HCT116 (cell line): ENCODE results near the gene BCL11A. TPM values are rescaled to one million over a fixed set of nuclear protein-coding genes. Genes with fewer than 3 reads are reported as not detected.

Experiments used
- ATAC-seq: fragments of 200-7000 bp; cut with Tn5 transposase; 2 replicates; pipeline ENCODE4 v1.9.1; 2020; ENCODE audit warnings: mild to moderate bottlenecking, moderate library complexity
- BruUV-seq: library from RNA; stranded (reverse); fragments of 400-500 nt; replicated peaks from 2 replicates; lab custom pipeline; 2021; lab: Mats Ljungman, UMichigan
- CTCF ChIA-PET: fragments of 300-600 bp; sonication (Branson Sonifier 250); formaldehyde crosslinking; loops from one replicate; lab custom pipeline; 2021; ENCODE audit warnings: antibody characterized with exemption; lab: Charles Lee
- POLR2A ChIA-PET: fragments of 300-600, 350-600 bp; sonication (Branson Sonifier 250); formaldehyde crosslinking; loops from one replicate; lab custom pipeline; 2021; ENCODE audit warnings: antibody characterized with exemption; lab: Charles Lee
- RAD21 ChIA-PET, 2 experiments: fragments of 300-600 bp; sonication (Branson Sonifier 250); formaldehyde crosslinking; loops; one replicate each; lab custom pipeline; 2023; ENCODE audit warnings: low total read pairs in 2 of 2; ENCODE audit not compliant: uncharacterized antibody in 2 of 2, unreplicated experiment in 2 of 2, low non-redundant PET in 1 of 2; lab: Charles Lee
- DNase-seq: peaks from one replicate; pipeline ENCODE4 v3.0.0-alpha.2; 2010; ENCODE audit warnings: low read depth, low spot score
- H2AFZ ChIP-seq: fragments of 200-600 bp; shearing (Covaris generic), sonication (generic); 2 replicates; pipeline ENCODE4 v1.6.1; 2017; ENCODE audit warnings: low read depth, mixed run types, mixed read lengths, antibody characterized with exemption, low read length; ENCODE audit not compliant: poor library complexity, severe bottlenecking
- H3K27ac ChIP-seq: 2 replicates; pipeline ENCODE4 v1.5.1; 2012; ENCODE audit warnings: low read depth, low read length
- H3K27me3 ChIP-seq: fragments of 200-600 bp; sonication (generic); 2 replicates; pipeline ENCODE4 v1.6.1; 2016; ENCODE audit warnings: mixed run types, low read length, mixed read lengths; ENCODE audit not compliant: insufficient read depth
- H3K36me3 ChIP-seq, 2 experiments: fragments of 200-500 bp in 1 of 2; fragments of 200-600 bp in 1 of 2; sonication (Bioruptor generic) in 1 of 2; sonication (generic) in 1 of 2; 2 replicates each; pipeline versions ENCODE4 v1.5.1 to v1.6.1; 2014 to 2016; ENCODE audit warnings: low read length in 2 of 2, inconsistent platforms in 1 of 2, mixed read lengths in 1 of 2, mixed run types in 1 of 2; ENCODE audit not compliant: insufficient read depth in 2 of 2, control insufficient read depth in 1 of 2
- H3K4me1 ChIP-seq, 2 experiments: fragments of 200-600 bp in 1 of 2; sonication (generic) in 1 of 2; 2 replicates each; pipeline versions ENCODE4 v1.5.1 to v1.6.1; 2012 to 2017; ENCODE audit warnings: low read length in 2 of 2, inconsistent platforms in 1 of 2, mild to moderate bottlenecking in 1 of 2, mixed read lengths in 1 of 2, mixed run types in 1 of 2, moderate library complexity in 1 of 2; ENCODE audit not compliant: insufficient read depth in 2 of 2, control insufficient read depth in 1 of 2
- H3K4me2 ChIP-seq: fragments of 200-600 bp; sonication (generic); 2 replicates; pipeline ENCODE4 v1.6.1; 2017; ENCODE audit warnings: mixed run types, low read length, mixed read lengths
- H3K4me3 ChIP-seq, 2 experiments: fragments of 200-600 bp in 1 of 2; sonication (generic) in 1 of 2; replicated peaks in 1 of 2; 2 replicates each; pipeline ENCODE4 v1.5.1; 2011 to 2016; ENCODE audit warnings: low read length in 2 of 2, control low read depth in 1 of 2, low read depth in 1 of 2, mild to moderate bottlenecking in 1 of 2, mixed read lengths in 1 of 2, mixed run types in 1 of 2
- H3K79me2 ChIP-seq: fragments of 200-600 bp; sonication (generic); 2 replicates; pipeline ENCODE4 v1.6.1; 2017; ENCODE audit warnings: mild to moderate bottlenecking, mixed run types, low read length, moderate library complexity, mixed read lengths; ENCODE audit not compliant: insufficient read depth
- H3K9ac ChIP-seq: fragments of 200-600 bp; sonication (generic); 2 replicates; pipeline ENCODE4 v1.6.1; 2016; ENCODE audit warnings: low read length, mixed read lengths
- H3K9me2 ChIP-seq: fragments of 200-600 bp; sonication (generic), shearing (Covaris generic); 2 replicates; pipeline ENCODE4 v1.6.1; 2017; ENCODE audit warnings: mixed run types, mild to moderate bottlenecking, moderate library complexity; ENCODE audit not compliant: insufficient read depth
- H3K9me3 ChIP-seq, 2 experiments: fragments of 200-500 bp in 1 of 2; fragments of 200-600 bp in 1 of 2; sonication (Bioruptor generic) in 1 of 2; sonication (generic) in 1 of 2; 2 replicates each; pipeline ENCODE4 v1.6.1; 2014 to 2017; ENCODE audit warnings: low read length in 2 of 2, mixed read lengths in 2 of 2, inconsistent platforms in 1 of 2, low read depth in 1 of 2, mild to moderate bottlenecking in 1 of 2, mixed run types in 1 of 2, moderate library complexity in 1 of 2; ENCODE audit not compliant: control insufficient read depth in 1 of 2, insufficient read depth in 1 of 2
- H4K20me1 ChIP-seq: fragments of 200-600 bp; sonication (generic), shearing (Covaris generic); 2 replicates; pipeline ENCODE4 v1.6.1; 2017; ENCODE audit warnings: mixed run types, mild to moderate bottlenecking, moderate library complexity; ENCODE audit not compliant: insufficient read depth
- EGR1 ChIP-seq: IDR thresholded peaks from 2 replicates; pipeline ENCODE4 v1.6.1; 2012; ENCODE audit warnings: low read depth
- ELF1 ChIP-seq: IDR thresholded peaks from 2 replicates; pipeline ENCODE4 v1.6.1; 2012; ENCODE audit warnings: low read depth, borderline replicate concordance
- EZH2 ChIP-seq: fragments of 200-600 bp; sonication (generic); IDR thresholded peaks from 2 replicates; pipeline ENCODE4 v1.6.1; 2017; ENCODE audit warnings: antibody characterized with exemption, mixed run types
- EZH2phosphoT487 ChIP-seq: fragments of 200-600 bp; IDR thresholded peaks from 2 replicates; pipeline ENCODE4 v1.6.1; 2018; ENCODE audit warnings: antibody characterized with exemption, borderline replicate concordance
- JUND ChIP-seq: IDR thresholded peaks from 2 replicates; pipeline ENCODE4 v1.6.1; 2012
- POLR2AphosphoS5 ChIP-seq: IDR thresholded peaks from 2 replicates; pipeline ENCODE4 v1.6.1; 2011; ENCODE audit warnings: mild to moderate bottlenecking, low read depth, low read length, moderate library complexity
- RAD21 ChIP-seq: IDR thresholded peaks from 2 replicates; pipeline ENCODE4 v1.6.1; 2012; ENCODE audit warnings: low read depth, mild to moderate bottlenecking
- SIN3A ChIP-seq: IDR thresholded peaks from 2 replicates; pipeline ENCODE4 v1.6.1; 2012; ENCODE audit warnings: low read depth
- SP1 ChIP-seq: IDR thresholded peaks from 2 replicates; pipeline ENCODE4 v1.6.1; 2012; ENCODE audit warnings: low read depth
- SRF ChIP-seq: IDR thresholded peaks from 2 replicates; pipeline ENCODE4 v1.6.1; 2012; ENCODE audit warnings: low read depth
- TCF7L2 ChIP-seq: IDR thresholded peaks from 2 replicates; pipeline ENCODE4 v1.7.0; 2011; ENCODE audit warnings: borderline replicate concordance, inconsistent platforms; ENCODE audit not compliant: insufficient read depth, insufficient read length; ENCODE audit errors: extremely low read depth
- YY1 ChIP-seq: IDR thresholded peaks from 2 replicates; pipeline ENCODE4 v1.6.1; 2011; ENCODE audit warnings: low read length, low read depth, moderate library complexity, mild to moderate bottlenecking; ENCODE audit not compliant: insufficient replicate concordance; ENCODE audit errors: extremely low read depth
- ZFX ChIP-seq: fragments of 450-650 bp; IDR thresholded peaks from 2 replicates; pipeline ENCODE4 v1.6.1; 2017
- intact Hi-C: fragments of 100-400 bp; cut with micrococcal nuclease; formaldehyde crosslinking; loops from 2 replicates; pipeline ENCODE4 v1.10.0; 2022
- total RNA-seq: library from RNA; stranded (reverse); gene quantifications from one replicate; pipeline ENCODE4 v1.2.1, GENCODE V29; 2021; ENCODE audit not compliant: unreplicated experiment
- TF ChIP-seq, protein P1 (sequence below), 3 experiments: fragments of 200-600 bp in 1 of 3; sonication (generic) in 1 of 3; IDR thresholded peaks in 2 of 3; conservative IDR thresholded peaks in 1 of 3; 2 replicates each; pipeline ENCODE4 v1.5.1; 2012 to 2017; ENCODE audit warnings: low read depth in 2 of 3, low read length in 2 of 3, antibody characterized with exemption in 1 of 3, borderline replicate concordance in 1 of 3, control low read depth in 1 of 3, mild to moderate bottlenecking in 1 of 3, mixed read lengths in 1 of 3, mixed run types in 1 of 3, moderate library complexity in 1 of 3; ENCODE audit not compliant: insufficient read depth in 1 of 3
- TF ChIP-seq, protein P2 (sequence below): IDR thresholded peaks from 2 replicates; pipeline ENCODE4 v1.6.1; 2012
- TF ChIP-seq, protein P3 (sequence below): IDR thresholded peaks from 2 replicates; pipeline ENCODE4 v1.6.1; 2012
- TF ChIP-seq, protein P4 (sequence below): IDR thresholded peaks from 2 replicates; pipeline ENCODE4 v1.6.1; 2012; ENCODE audit warnings: low read depth

Gene BCL11A
- total RNA-seq, 1 experiment from 2014 or later = 0.71 TPM

DNA sequence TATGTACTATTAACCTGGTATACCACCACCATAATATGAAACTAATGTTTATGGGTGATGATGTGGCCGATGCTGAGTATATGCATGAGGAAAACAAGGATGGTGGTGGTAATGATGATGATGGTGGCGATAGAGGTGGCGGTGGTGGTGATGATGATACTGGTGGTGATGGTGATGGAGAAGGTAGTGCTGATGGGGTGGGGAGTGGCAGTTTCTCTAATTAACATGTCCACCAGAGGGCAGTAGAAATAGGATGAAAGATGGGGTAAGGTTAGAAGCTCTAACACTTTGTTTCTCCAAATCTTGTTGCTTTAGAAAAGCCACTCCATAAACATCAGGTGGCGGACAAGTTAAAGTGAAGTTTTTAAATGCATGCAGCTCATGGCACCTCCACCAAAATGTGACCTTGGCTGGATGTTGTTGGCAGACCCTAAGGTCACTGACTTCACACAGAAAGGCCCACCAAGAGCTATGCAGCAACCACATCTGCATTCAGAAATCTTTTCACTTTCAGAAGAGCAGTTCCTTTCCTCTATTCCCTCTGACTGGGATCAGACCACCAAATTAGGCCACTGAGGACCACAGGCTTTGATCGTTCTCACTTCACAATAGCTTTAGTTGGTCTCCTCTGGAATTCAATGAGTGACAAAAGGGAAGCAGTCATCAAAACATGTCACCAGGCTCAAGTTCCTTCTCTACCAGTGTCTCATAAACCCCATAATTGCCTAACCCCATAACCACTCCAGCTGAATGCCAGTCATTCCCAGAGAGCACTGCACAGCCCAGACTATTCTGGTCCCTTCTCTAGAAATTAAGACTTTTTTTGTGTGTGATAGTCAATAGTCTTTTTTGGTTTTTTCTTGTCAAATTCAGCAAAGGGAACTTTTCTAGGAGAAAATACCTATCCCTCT lies 7.5 kb upstream of the BCL11A start (continued):
- no peak for TF ChIP-seq EZH2phosphoT487
- TF ChIP-seq SIN3A = 0 out of 2 replicates have a peak, but pooled peaks have one; percentile 19
- peak; percentile 37; the same call in 1 of the 2 replicates for TF ChIP-seq RAD21

DNA sequence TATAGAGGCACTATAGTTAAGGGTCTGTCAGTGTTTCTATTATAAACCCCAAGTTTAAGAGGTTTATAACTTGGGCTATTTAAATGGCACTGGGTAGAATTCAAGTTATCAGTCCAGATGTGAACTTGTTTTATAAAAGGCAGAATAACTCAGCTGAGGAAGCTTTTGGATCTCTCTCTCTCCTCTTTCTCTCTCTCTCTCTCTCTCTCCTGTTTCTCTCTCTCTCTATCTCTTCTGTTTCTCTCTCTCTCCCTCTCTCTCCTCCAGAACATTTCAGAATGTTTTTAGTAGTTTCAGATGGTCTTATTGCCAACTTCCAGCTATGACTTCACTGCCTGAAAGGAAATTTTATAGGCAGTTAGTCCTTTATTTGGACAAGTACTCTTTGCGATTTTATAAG lies 6.4 kb upstream of the BCL11A start:
- H3K36me3 ChIP-seq = no peaks in the 10 kb centered on the region
- H2AFZ ChIP-seq = no peak overlapping the region
- no peak overlapping the region for H3K4me3 ChIP-seq
- H4K20me1 ChIP-seq = no peaks in the 10 kb centered on the region
- H3K79me2 ChIP-seq = no peaks in the 10 kb centered on the region
- H3K27me3 ChIP-seq = peaks cover 79% of the 10 kb centered on the region
- H3K4me1 ChIP-seq = peaks cover 2 to 9% of the 10 kb centered on the region in 2 experiments; a peak in 2 of 4 replicates
- BruUV-seq = no TSS peak
- no peak for DNase-seq
- POLR2A ChIA-PET = no interaction called here
- no peak for TF ChIP-seq JUND
- no peak for TF ChIP-seq ZFX
- TF ChIP-seq, protein P1, sequence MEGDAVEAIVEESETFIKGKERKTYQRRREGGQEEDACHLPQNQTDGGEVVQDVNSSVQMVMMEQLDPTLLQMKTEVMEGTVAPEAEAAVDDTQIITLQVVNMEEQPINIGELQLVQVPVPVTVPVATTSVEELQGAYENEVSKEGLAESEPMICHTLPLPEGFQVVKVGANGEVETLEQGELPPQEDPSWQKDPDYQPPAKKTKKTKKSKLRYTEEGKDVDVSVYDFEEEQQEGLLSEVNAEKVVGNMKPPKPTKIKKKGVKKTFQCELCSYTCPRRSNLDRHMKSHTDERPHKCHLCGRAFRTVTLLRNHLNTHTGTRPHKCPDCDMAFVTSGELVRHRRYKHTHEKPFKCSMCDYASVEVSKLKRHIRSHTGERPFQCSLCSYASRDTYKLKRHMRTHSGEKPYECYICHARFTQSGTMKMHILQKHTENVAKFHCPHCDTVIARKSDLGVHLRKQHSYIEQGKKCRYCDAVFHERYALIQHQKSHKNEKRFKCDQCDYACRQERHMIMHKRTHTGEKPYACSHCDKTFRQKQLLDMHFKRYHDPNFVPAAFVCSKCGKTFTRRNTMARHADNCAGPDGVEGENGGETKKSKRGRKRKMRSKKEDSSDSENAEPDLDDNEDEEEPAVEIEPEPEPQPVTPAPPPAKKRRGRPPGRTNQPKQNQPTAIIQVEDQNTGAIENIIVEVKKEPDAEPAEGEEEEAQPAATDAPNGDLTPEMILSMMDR (IDR thresholded peaks at IDR 0.05 in 2 of 3, conservative IDR thresholded peaks at IDR 0.05 in 1 of 3; ENCODE audit: borderline replicate concordance in 1 of 3, insufficient read depth in 1 of 3, low read depth in 2 of 3, low read length in 2 of 3) = no peak
- TF ChIP-seq SP1 = no peak
- TF ChIP-seq, protein P2, sequence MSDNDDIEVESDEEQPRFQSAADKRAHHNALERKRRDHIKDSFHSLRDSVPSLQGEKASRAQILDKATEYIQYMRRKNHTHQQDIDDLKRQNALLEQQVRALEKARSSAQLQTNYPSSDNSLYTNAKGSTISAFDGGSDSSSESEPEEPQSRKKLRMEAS = no peak
- no peak for TF ChIP-seq EGR1
- TF ChIP-seq YY1 = no peak
- TF ChIP-seq SRF = no peak
- TF ChIP-seq POLR2AphosphoS5 = no peak
- no peak for TF ChIP-seq TCF7L2
- TF ChIP-seq, protein P3, sequence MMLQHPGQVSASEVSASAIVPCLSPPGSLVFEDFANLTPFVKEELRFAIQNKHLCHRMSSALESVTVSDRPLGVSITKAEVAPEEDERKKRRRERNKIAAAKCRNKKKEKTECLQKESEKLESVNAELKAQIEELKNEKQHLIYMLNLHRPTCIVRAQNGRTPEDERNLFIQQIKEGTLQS = no peak
- TF ChIP-seq EZH2 = no peak
- no peak for TF ChIP-seq EZH2phosphoT487
- TF ChIP-seq RAD21 = no peak
- TF ChIP-seq ELF1 = no peak
- TF ChIP-seq, protein P4, sequence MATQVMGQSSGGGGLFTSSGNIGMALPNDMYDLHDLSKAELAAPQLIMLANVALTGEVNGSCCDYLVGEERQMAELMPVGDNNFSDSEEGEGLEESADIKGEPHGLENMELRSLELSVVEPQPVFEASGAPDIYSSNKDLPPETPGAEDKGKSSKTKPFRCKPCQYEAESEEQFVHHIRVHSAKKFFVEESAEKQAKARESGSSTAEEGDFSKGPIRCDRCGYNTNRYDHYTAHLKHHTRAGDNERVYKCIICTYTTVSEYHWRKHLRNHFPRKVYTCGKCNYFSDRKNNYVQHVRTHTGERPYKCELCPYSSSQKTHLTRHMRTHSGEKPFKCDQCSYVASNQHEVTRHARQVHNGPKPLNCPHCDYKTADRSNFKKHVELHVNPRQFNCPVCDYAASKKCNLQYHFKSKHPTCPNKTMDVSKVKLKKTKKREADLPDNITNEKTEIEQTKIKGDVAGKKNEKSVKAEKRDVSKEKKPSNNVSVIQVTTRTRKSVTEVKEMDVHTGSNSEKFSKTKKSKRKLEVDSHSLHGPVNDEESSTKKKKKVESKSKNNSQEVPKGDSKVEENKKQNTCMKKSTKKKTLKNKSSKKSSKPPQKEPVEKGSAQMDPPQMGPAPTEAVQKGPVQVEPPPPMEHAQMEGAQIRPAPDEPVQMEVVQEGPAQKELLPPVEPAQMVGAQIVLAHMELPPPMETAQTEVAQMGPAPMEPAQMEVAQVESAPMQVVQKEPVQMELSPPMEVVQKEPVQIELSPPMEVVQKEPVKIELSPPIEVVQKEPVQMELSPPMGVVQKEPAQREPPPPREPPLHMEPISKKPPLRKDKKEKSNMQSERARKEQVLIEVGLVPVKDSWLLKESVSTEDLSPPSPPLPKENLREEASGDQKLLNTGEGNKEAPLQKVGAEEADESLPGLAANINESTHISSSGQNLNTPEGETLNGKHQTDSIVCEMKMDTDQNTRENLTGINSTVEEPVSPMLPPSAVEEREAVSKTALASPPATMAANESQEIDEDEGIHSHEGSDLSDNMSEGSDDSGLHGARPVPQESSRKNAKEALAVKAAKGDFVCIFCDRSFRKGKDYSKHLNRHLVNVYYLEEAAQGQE = no peak
- TF ChIP-seq, all 23 proteins: peak for 0
- ATAC-seq = no peak
- H3K27ac ChIP-seq = no peak overlapping the region
- H3K9me2 ChIP-seq = no peaks in the 10 kb centered on the region
- H3K9me3 ChIP-seq = no peaks in the 10 kb centered on the region
- H3K9ac ChIP-seq = no peak overlapping the region
- RAD21 ChIA-PET = no interaction called here
- H3K4me2 ChIP-seq = no peak overlapping the region
- CTCF ChIA-PET = interaction anchor here (0.5 to 4.0 kb wide), 4 partner anchors 22 to 916 kb away, joined by 4 to 38 read pairs (median 28); no protein-coding TSS in a partner anchor
- intact Hi-C loops = loop anchor here (1.0 to 10.0 kb wide), 3 partner anchors 114 to 1255 kb away; no protein-coding TSS in a partner anchor
